GM19238 (cell line): ENCODE measurements around the gene XRCC1.
"Not testable (repeated sequence)": the region's sequence is repeated elsewhere in the genome, so short reads cannot be mapped to it uniquely, and the experiment has no call there.

Experiments
- DNase-seq: peaks from one replicate; pipeline ENCODE4 v3.0.0; 2011; ENCODE audit warnings: low spot score; ENCODE audit not compliant: insufficient read length

Gene XRCC1

DNA sequence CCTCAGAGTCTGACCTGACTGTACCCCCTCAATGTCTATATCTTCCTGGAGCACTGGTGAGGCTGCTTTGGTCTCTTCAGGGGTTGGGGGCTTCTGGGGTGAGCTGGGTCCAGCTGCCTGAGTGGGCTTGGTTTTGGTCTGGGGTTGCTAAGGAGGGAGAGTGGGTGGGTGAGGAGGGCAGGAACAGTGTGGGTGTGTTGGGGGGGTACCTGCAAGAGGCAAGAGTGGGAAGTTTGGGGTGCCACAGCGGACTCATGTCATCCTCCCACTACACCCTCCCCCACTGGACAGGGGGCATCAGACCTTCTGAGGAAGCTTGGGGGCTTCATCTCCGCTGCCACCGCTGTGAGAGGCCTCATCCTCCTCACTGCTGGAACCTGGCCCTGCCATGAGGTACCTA is 28.7 kb downstream of the XRCC1 start:
- no peak for DNase-seq

DNA sequence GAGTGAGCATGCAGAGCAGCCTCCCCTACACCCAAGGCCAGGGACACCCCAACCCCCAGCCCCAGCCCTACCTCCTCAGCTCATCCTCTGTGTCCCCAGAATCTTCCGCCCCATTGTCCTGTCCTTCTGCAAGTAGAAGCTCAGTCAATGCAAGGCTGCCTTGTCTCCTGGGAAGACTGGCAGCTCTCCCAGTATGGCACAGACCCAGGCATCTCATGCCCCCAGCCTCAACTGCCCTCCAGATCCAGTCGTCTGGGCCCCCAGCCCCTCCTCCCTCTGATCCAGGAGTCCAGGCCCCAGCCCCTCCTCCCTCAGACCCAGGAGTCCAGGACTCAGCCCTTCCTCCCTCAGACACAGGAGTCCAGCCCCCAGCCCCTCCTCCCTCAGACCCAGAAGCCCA is 29.3 kb downstream of the XRCC1 start:
- no peak for DNase-seq

DNA sequence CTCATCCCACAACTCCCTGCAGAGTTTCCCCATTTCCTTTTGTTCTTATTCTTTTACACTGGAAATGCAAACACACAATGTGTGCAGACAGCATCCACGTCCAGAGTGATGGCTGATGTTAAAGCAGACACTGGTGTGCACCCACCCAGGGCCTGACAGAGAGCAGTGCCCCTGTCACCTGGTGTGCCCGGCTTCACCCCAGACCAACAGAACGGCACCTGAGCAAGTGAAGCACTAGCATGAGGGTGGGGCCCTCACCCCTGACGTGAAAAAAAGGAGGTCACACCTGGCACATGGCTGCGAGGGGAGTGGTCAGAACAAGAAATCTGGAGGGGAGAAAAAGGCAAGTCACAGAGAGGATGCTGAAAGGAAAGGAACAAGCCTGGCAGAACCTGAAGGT is 30.1 kb downstream of the XRCC1 start:
- DNase-seq, result no peak

GRCh38 chr19:43544077-43544476 is 31.2 kb downstream of the XRCC1 start:
- DNase-seq, result no peak

- DNase-seq, result no peak
Observed at GRCh38 chr19:43541920-43542650, 33.2 kb downstream of the XRCC1 start.

- no peak for DNase-seq
Observed at GRCh38 chr19:43540381-43540780, 34.9 kb downstream of the XRCC1 start.

DNA sequence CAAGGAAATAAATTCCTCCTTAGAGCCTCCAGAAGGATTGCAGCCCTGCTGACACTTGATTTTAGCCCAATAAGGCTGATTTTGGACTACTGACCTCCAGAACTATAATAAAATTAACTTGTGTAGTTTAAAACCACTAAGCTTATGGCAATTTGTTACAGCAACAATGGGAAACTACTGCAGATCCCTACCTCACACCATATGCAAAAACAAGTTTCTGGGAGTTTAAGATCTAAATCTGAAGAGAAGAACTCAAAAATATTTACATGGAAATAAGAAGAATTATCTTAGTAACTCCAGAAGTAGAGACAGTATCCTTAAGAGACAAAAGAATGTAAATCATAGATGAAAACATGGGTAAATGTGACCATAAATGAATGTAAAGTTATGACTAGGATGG is 36.4 kb downstream of the XRCC1 start:
- no peak for DNase-seq

DNA sequence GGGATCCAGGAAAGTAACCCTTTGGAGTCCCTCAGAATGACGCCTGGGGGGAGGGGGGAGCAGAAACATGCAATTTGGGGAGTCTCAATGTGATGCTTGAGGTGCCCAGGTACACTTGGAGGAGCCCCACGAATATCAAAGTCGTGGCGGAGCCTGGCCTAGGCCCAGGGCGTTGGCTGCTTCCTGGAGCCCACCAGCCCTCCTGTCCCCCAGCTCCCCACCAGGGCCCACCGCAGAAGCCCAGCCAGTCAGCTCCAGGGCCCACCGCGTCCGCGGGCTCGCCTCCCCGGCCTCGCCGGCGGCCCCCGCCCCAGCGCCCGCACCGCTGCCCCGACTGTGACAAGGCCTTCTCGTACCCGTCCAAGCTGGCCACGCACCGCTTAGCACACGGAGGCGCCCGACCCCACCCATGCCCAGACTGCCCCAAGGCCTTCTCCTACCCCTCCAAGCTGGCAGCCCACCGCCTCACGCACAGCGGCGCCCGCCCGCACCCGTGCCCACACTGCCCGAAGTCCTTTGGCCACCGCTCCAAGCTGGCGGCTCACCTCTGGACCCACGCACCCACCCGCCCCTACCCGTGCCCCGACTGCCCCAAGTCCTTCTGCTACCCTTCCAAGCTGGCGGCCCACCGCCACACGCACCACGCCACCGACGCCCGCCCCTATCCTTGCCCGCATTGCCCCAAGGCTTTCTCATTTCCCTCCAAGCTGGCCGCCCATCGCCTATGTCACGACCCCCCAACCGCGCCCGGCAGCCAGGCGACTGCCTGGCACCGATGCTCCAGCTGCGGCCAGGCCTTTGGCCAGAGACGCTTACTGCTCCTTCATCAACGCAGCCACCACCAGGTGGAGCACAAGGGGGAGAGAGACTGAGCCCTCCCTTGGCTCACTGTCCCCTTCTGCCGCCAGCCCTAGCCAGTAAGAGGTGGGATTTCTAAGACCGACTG is 40.2 kb downstream of the XRCC1 start:
- DNase-seq, result no peak

DNA sequence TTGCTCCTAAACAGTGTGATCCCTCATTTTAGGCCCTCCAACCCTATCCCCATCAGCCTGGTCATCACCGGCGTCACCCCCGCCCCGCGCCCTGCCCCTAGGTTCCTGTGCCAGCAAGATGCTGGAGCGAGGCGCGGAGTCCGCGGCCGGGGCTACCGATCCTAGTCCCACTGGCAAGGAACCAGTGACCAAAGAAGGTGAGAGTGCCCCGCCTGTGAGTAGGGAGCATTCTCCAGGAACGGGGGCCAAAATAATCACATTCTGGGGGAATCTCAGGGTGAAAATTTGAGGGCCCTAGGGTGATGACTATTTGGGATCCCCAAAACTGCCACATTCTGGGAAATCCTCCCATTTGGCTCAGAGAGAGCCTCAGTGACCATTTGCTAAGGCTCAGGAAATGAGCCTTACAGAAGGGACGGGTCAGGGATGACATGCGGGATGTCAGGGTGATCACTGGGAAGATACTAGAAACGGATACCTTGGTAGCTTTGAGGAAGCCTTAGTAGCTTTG is 41.0 kb downstream of the XRCC1 start:
- no peak for DNase-seq

DNA sequence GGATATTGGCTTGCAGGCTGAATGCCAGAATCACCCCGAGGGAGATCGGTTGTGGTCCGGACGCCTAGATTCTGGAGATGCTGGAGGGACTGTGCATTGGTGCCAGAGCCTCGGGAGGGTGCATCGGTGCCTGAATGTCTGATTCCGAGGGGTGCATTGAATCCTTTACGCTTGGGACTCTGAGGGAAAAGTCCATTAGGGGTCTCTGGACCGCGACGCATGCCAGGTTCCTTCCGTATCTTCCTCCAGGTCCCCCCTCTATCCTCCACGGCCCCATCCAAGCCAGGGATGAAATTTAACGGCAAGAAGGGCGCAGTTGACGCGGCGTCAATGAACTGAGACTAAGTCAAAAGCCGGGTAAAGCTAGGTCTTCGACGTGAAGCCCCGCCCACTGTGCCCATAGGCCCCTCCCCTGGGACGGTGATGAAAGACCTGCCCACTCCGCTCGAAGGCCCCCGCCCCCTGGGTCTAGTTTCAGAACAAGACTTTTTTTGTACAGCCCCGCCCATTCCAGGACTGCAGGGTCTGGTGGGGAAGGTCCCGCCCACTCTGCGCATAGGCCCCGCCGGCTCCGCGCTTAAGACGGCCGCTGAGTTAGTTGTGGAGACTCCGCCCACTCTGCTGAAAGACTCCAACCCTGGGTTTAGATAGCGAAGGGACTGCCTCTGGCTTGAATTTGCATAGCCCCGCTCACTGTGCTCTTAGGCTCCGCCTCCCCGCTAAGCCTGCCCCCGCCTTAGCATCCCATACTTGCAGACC is 41.6 kb downstream of the XRCC1 start:
- peak; percentile 90 for DNase-seq

GRCh38 chr19:43532962-43533545 is 42.3 kb downstream of the XRCC1 start, which contains the start of gene ZNF575:
Gene ZNF575 (plus strand): TSS chr19:43533188. CDS start chr19:43534423, 1,235 bp downstream.
- peak; percentile 82 for DNase-seq

GRCh38 chr19:43532571-43532961 is 42.8 kb downstream of the XRCC1 start:
- DNase-seq, result peak; percentile 43

- DNase-seq, result no peak
Observed at GRCh38 chr19:43527860-43528622, 47.3 kb downstream of the XRCC1 start.

DNA sequence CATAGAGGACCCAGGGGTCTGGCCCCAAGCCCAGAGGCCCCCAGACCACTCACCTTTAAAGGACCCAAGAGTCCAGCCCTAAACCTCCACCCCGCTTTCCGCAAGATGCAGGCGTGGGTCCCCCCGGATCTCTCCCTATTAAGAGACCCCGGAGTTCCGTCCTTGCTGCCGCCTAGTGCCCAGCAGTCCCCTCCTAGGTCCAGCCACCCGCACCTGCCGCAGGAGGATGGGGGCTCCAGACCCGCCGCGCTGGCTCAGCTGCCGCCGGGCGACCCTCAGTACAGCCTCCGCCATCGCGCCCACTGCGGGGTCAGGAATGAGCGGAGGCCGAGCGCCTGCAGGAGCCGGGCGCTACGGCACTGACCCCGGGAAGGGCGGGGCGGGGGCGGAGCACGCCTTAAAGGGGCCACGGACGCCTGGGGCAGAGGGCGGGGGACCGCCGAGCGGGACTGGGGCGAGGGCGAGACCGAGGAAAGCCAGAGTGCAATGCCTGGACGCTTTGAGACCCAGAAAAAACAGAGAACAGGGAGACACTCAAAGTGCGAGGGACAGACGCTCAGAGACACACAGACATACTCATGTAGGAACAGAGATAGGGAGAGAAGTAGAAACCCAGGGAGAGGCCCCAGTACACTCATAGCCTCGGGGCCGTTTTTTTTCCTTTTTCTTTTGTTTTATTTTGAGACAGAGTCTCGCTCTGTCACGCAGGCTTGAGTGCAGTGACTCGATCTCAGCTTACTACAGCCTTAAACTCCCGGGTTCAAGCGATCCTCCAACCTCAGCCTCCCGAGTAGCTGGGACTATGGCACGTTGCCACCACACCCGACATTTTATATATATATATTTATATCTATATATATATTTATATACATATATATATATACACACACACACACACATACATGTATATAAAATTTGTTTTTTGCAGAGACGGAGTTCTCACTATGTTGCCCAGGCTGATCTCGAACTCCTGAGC is 48.2 kb downstream of the XRCC1 start, which contains the start of gene ETHE1:
TSS of gene ETHE1 (minus strand) at position 318 of the 976 bp plus-strand sequence. CDS start at position 294, 24 bp downstream.
- DNase-seq, result peak; percentile 76

GRCh38 chr19:43525836-43526771 is 49.2 kb downstream of the XRCC1 start:
- DNase-seq, result no peak

- no peak for DNase-seq
Observed at GRCh38 chr19:43524922-43525835, 50.1 kb downstream of the XRCC1 start.

GRCh38 chr19:43523696-43524095 is 51.6 kb downstream of the XRCC1 start:
- not testable (repeated sequence) for DNase-seq
